NT2/D1 (cell line): ENCODE measurements around the gene FTO.

Experiments
- SUZ12 ChIP-seq: IDR thresholded peaks from 2 replicates; pipeline ENCODE4 v1.6.1; 2011; ENCODE audit not compliant: insufficient read length, insufficient read depth; ENCODE audit errors: extremely low read depth
- YY1 ChIP-seq: IDR thresholded peaks from 2 replicates; pipeline ENCODE4 v1.6.1; 2011; ENCODE audit not compliant: insufficient read length, insufficient read depth
- ZNF274 ChIP-seq: IDR thresholded peaks from 2 replicates; pipeline ENCODE4 v1.6.1; 2011; ENCODE audit warnings: mild to moderate bottlenecking, low read depth, low read length

- TF ChIP-seq YY1 (no peak), ZNF274 (no peak), SUZ12 (no peak)
Measured at GRCh38 chr16:53666786-53667415, 37.1 kb upstream of the FTO start.
